Memory B cell (primary cell): ENCODE results near the gene PIK3C2B.

Experiments used
- ATAC-seq: fragments of 150-1000 bp; cut with Tn5 transposase; 2 replicates; pipeline ENCODE4 v1.10.0; 2021; ENCODE audit warnings: low read depth, mild to moderate bottlenecking, moderate library complexity
- DNase-seq, 2 donors: peaks; one replicate each; pipeline ENCODE4 v3.0.0; 2022; ENCODE audit warnings: low spot score in 2 of 2
- H3K27ac Mint-ChIP-seq: one replicate; pipeline ENCODE4 v1.8.0; 2022; ENCODE audit warnings: mild to moderate bottlenecking, moderate library complexity, mixed read lengths
- H3K27me3 Mint-ChIP-seq: one replicate; pipeline ENCODE4 v1.8.0; 2022; ENCODE audit warnings: mixed read lengths
- H3K36me3 Mint-ChIP-seq: one replicate; pipeline ENCODE4 v1.8.0; 2022; ENCODE audit warnings: mild to moderate bottlenecking, mixed read lengths
- H3K4me1 Mint-ChIP-seq: one replicate; pipeline ENCODE4 v1.8.0; 2022; ENCODE audit warnings: mixed read lengths
- H3K4me3 Mint-ChIP-seq: one replicate; pipeline ENCODE4 v1.8.0; 2022; ENCODE audit warnings: mild to moderate bottlenecking, moderate library complexity, mixed read lengths
- H3K9me3 Mint-ChIP-seq: one replicate; pipeline ENCODE4 v1.8.0; 2022; ENCODE audit warnings: mixed read lengths

Gene PIK3C2B

GRCh38 chr1:204478921-204479320 lies 15.7 kb downstream of the PIK3C2B start:
- H3K4me1 Mint-ChIP-seq: peaks cover 84% of the 10 kb centered on the region
- H3K9me3 Mint-ChIP-seq: no peaks in the 10 kb centered on the region
- H3K4me3 Mint-ChIP-seq: no peak overlapping the region
- DNase-seq (no peak), ATAC-seq (no peak)
- peak overlapping the region; percentile 66 for H3K27ac Mint-ChIP-seq
- H3K27me3 Mint-ChIP-seq: no peaks in the 10 kb centered on the region
- H3K36me3 Mint-ChIP-seq: peaks cover 21% of the 10 kb centered on the region

GRCh38 chr1:204478172-204478899 lies 16.3 kb downstream of the PIK3C2B start:
- no peaks in the 10 kb centered on the region for H3K27me3 Mint-ChIP-seq
- peaks cover 83% of the 10 kb centered on the region for H3K4me1 Mint-ChIP-seq
- peak overlapping the region; percentile 51 for H3K27ac Mint-ChIP-seq
- no peak for DNase-seq
- no peaks in the 10 kb centered on the region for H3K9me3 Mint-ChIP-seq
- peaks cover 15% of the 10 kb centered on the region for H3K36me3 Mint-ChIP-seq
- no peak for ATAC-seq
- H3K4me3 Mint-ChIP-seq: no peak overlapping the region

- ATAC-seq (no peak), DNase-seq (no peak)
- Mint-ChIP-seq H3K27me3 (no peaks in the 10 kb centered on the region), H3K27ac (no peak overlapping the region), H3K9me3 (no peaks in the 10 kb centered on the region), H3K36me3 (peaks cover 14% of the 10 kb centered on the region), H3K4me3 (no peak overlapping the region), H3K4me1 (peaks cover 81% of the 10 kb centered on the region)
These were observed 17.4 kb downstream of the PIK3C2B start for GRCh38 chr1:204477036-204477740.

- Mint-ChIP-seq H3K36me3 (peaks cover 14% of the 10 kb centered on the region), H3K9me3 (no peaks in the 10 kb centered on the region), H3K27ac (no peak overlapping the region), H3K4me3 (no peak overlapping the region), H3K27me3 (no peaks in the 10 kb centered on the region), H3K4me1 (peaks cover 76% of the 10 kb centered on the region)
- DNase-seq (no peak), ATAC-seq (no peak)
These were observed 18.0 kb downstream of the PIK3C2B start for GRCh38 chr1:204476563-204476962.

GRCh38 chr1:204475656-204476432 lies 18.8 kb downstream of the PIK3C2B start:
- no peaks in the 10 kb centered on the region for H3K27me3 Mint-ChIP-seq
- ATAC-seq: no peak
- H3K9me3 Mint-ChIP-seq: no peaks in the 10 kb centered on the region
- H3K27ac Mint-ChIP-seq: peak overlapping the region; percentile 51
- H3K4me1 Mint-ChIP-seq: peaks cover 69% of the 10 kb centered on the region
- no peak overlapping the region for H3K4me3 Mint-ChIP-seq
- no peak for DNase-seq
- peaks cover 14% of the 10 kb centered on the region for H3K36me3 Mint-ChIP-seq

GRCh38 chr1:204473400-204473965 lies 21.1 kb downstream of the PIK3C2B start:
- ATAC-seq (no peak), DNase-seq (no peak)
- Mint-ChIP-seq H3K27me3 (no peaks in the 10 kb centered on the region), H3K36me3 (peaks cover 23% of the 10 kb centered on the region), H3K9me3 (no peaks in the 10 kb centered on the region), H3K4me3 (no peak overlapping the region), H3K4me1 (peaks cover 47% of the 10 kb centered on the region), H3K27ac (peak overlapping the region; percentile 43)

- Mint-ChIP-seq H3K27me3 (no peaks in the 10 kb centered on the region), H3K4me1 (peaks cover 43% of the 10 kb centered on the region), H3K36me3 (peaks cover 27% of the 10 kb centered on the region), H3K9me3 (no peaks in the 10 kb centered on the region), H3K4me3 (no peak overlapping the region), H3K27ac (peak overlapping the region; percentile 48)
- no peak for DNase-seq
- ATAC-seq: no peak
These were observed 21.9 kb downstream of the PIK3C2B start for GRCh38 chr1:204472660-204473059.

- Mint-ChIP-seq H3K4me3 (no peak overlapping the region), H3K36me3 (peaks cover 26% of the 10 kb centered on the region), H3K27ac (no peak overlapping the region), H3K4me1 (peaks cover 43% of the 10 kb centered on the region), H3K27me3 (no peaks in the 10 kb centered on the region), H3K9me3 (no peaks in the 10 kb centered on the region)
- DNase-seq (no peak), ATAC-seq (no peak)
These were observed 22.9 kb downstream of the PIK3C2B start for GRCh38 chr1:204471687-204472086.

- Mint-ChIP-seq H3K27me3 (no peaks in the 10 kb centered on the region), H3K4me1 (peaks cover 45% of the 10 kb centered on the region), H3K4me3 (no peak overlapping the region), H3K36me3 (peaks cover 22% of the 10 kb centered on the region), H3K9me3 (no peaks in the 10 kb centered on the region), H3K27ac (no peak overlapping the region)
- no peak for ATAC-seq
- no peak for DNase-seq
These were observed 25.3 kb downstream of the PIK3C2B start for GRCh38 chr1:204469304-204469703.

GRCh38 chr1:204468766-204469302 lies 25.8 kb downstream of the PIK3C2B start:
- H3K27me3 Mint-ChIP-seq: no peaks in the 10 kb centered on the region
- H3K4me1 Mint-ChIP-seq: peaks cover 49% of the 10 kb centered on the region
- ATAC-seq (no peak), DNase-seq (no peak)
- H3K36me3 Mint-ChIP-seq: peaks cover 22% of the 10 kb centered on the region
- no peak overlapping the region for H3K27ac Mint-ChIP-seq
- no peaks in the 10 kb centered on the region for H3K9me3 Mint-ChIP-seq
- H3K4me3 Mint-ChIP-seq: no peak overlapping the region

GRCh38 chr1:204468206-204468605 lies 26.4 kb downstream of the PIK3C2B start:
- Mint-ChIP-seq H3K4me3 (no peak overlapping the region), H3K36me3 (peaks cover 25% of the 10 kb centered on the region), H3K27ac (peak overlapping the region; percentile 6), H3K9me3 (no peaks in the 10 kb centered on the region), H3K4me1 (peaks cover 49% of the 10 kb centered on the region), H3K27me3 (no peaks in the 10 kb centered on the region)
- ATAC-seq (no peak), DNase-seq (no peak)

GRCh38 chr1:204466416-204467405 lies 27.9 kb downstream of the PIK3C2B start:
- H3K27me3 Mint-ChIP-seq: no peaks in the 10 kb centered on the region

More at GRCh38 chr1:204466416-204467405, 27.9 kb downstream of the PIK3C2B start:
- Mint-ChIP-seq H3K36me3 (peaks cover 27% of the 10 kb centered on the region), H3K4me1 (peaks cover 60% of the 10 kb centered on the region), H3K4me3 (peak overlapping the region; percentile 39), H3K27ac (peak overlapping the region; percentile 80), H3K9me3 (no peaks in the 10 kb centered on the region)
- DNase-seq (no peak), ATAC-seq (no peak)
